K562 (cell line): ENCODE data around the gene FSHR.

Experiments
- ATF3 ChIP-seq, 2 experiments: fragments of 450-650 bp in 1 of 2; sonication (generic) in 1 of 2; formaldehyde crosslinking in 1 of 2; IDR thresholded peaks in 1 of 2; conservative IDR thresholded peaks in 1 of 2; 2 replicates each; pipeline versions ENCODE4 v1.6.1 to v1.8.1; 2016 to 2023; ENCODE audit warnings: mild to moderate bottlenecking in 2 of 2, moderate library complexity in 2 of 2, inconsistent platforms in 1 of 2, missing genetic modification reagents in 1 of 2
- BDP1 ChIP-seq: IDR thresholded peaks from 3 replicates; pipeline ENCODE4 v1.6.1; 2011; ENCODE audit not compliant: insufficient read length, insufficient read depth
- CTCF ChIP-seq, 3 experiments: IDR thresholded peaks in 2 of 3; conservative IDR thresholded peaks in 1 of 3; 2 replicates each; pipeline ENCODE4 v1.5.1; 2011 to 2012; ENCODE audit warnings: low read length in 3 of 3, mild to moderate bottlenecking in 3 of 3, control low read depth in 2 of 3, improper control_type of control experiment in 1 of 3, inconsistent platforms in 1 of 3, low read depth in 1 of 3, mixed read lengths in 1 of 3, moderate library complexity in 1 of 3; ENCODE audit not compliant: insufficient read depth in 2 of 3
- U2AF2 ChIP-seq: fragments of 200-400 bp; formaldehyde crosslinking; optimal IDR thresholded peaks from 2 replicates; pipeline ENCODE3; 2017; ENCODE audit warnings: low read depth, mild to moderate bottlenecking, low read length
- ZNF3 ChIP-seq: fragments of 250-450 bp; sonication (Bioruptor Pico); IDR thresholded peaks from 2 replicates; pipeline ENCODE4 v1.5.0; 2021; ENCODE audit warnings: mild to moderate bottlenecking, moderate library complexity
- ZNF764 ChIP-seq: fragments of 250-450 bp; sonication (Bioruptor Pico); IDR thresholded peaks from 2 replicates; pipeline ENCODE4 v1.4.0; 2020; ENCODE audit warnings: low read depth, mild to moderate bottlenecking, moderate library complexity
- ZNF830 ChIP-seq: fragments of 250-450 bp; sonication (Bioruptor Pico); IDR thresholded peaks from 2 replicates; pipeline ENCODE4 v1.5.0; 2021; ENCODE audit warnings: mild to moderate bottlenecking
- TF ChIP-seq, protein P1 (sequence below): sonication (generic); formaldehyde crosslinking; IDR thresholded peaks from 2 replicates; pipeline ENCODE4 v1.9.0; 2022; ENCODE audit warnings: mild to moderate bottlenecking, missing genetic modification reagents

DNA sequence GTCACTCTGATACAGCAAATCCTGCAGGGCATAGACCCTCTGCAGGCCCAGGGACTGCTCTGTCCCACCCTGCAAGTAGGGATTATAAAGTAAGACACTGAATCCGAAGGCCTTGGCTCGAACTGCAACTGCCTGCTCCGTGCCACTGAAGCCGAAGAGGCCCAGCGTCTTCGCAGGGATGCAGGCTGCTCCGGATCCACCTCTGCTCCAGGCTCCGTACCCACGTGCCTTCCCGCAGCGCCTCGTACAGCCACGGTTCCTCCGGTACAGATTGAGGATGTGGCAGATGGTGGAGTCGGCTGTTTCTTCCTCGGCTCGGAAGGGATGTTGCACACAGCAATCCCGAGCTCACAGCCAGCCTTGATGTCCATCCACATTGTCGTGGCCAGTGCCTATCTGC, 238.4 kb downstream of the FSHR start:
- TF ChIP-seq U2AF2 (no peak), ZNF3 (CRISPR knock-in tag) (no peak), BDP1 (no peak), CTCF (IDR thresholded peaks at IDR 0.05 in 2 of 3, conservative IDR thresholded peaks at IDR 0.05 in 1 of 3; ENCODE audit: insufficient read depth in 2 of 3, low read depth in 1 of 3, low read length in 3 of 3) (no peak), ZNF764 (CRISPR knock-in tag) (no peak), ZNF830 (CRISPR knock-in tag) (no peak), ATF3 (IDR thresholded peaks at IDR 0.05) (no peak), ATF3 (CRISPR knock-in tag; conservative IDR thresholded peaks at IDR 0.05) (no peak)
- TF ChIP-seq, protein P1, sequence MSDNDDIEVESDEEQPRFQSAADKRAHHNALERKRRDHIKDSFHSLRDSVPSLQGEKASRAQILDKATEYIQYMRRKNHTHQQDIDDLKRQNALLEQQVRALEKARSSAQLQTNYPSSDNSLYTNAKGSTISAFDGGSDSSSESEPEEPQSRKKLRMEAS (CRISPR knock-in tag), result no peak
